SK-N-SH (cell line): Measurements from ENCODE around the gene ERC1. TPM values are rescaled to one million over a fixed set of nuclear protein-coding genes. Genes with fewer than 3 reads are reported as not detected.

Source experiments
- CTCF ChIA-PET: fragments of 300-600, 350-600 bp; formaldehyde crosslinking; extraction: SDS; loops from one replicate; lab custom pipeline; 2021; lab: Yijun Ruan, JAX
- POLR2A ChIA-PET: fragments of 350-600 bp; sonication (Branson Sonifier 250); formaldehyde crosslinking; extraction: SDS; loops from one replicate; lab custom pipeline; 2020; ENCODE audit warnings: antibody characterized with exemption, inconsistent platforms; lab: Yijun Ruan, JAX
- DNase-seq: peaks from one replicate; pipeline ENCODE4 v3.0.0; 2012
- H2AFZ ChIP-seq: fragments of 200-600 bp; sonication (generic); 2 replicates; pipeline ENCODE4 v1.8.1; 2016; ENCODE audit warnings: antibody characterized with exemption, mild to moderate bottlenecking, low read depth
- H3F3A ChIP-seq: fragments of 200-600 bp; sonication (generic); replicated peaks from 2 replicates; pipeline ENCODE3; 2016; ENCODE audit warnings: antibody characterized with exemption, mild to moderate bottlenecking; ENCODE audit not compliant: insufficient read depth
- H3K27ac ChIP-seq, 2 experiments: fragments of 200-500 bp in 1 of 2; fragments of 200-600 bp in 1 of 2; sonication (Bioruptor generic) in 1 of 2; sonication (generic), shearing (Covaris generic) in 1 of 2; 2 replicates each; pipeline versions ENCODE4 v1.5.1 to v1.6.1; 2014 to 2016; ENCODE audit warnings: low read depth in 2 of 2, inconsistent platforms in 1 of 2, low read length in 1 of 2, mild to moderate bottlenecking in 1 of 2, mixed read lengths in 1 of 2
- H3K27me3 ChIP-seq: fragments of 200-600 bp; sonication (generic), shearing (Covaris generic); 2 replicates; pipeline ENCODE4 v1.6.1; 2016; ENCODE audit warnings: mixed run types; ENCODE audit not compliant: insufficient read depth
- H3K36me3 ChIP-seq, 2 experiments: fragments of 200-500 bp in 1 of 2; fragments of 200-600 bp in 1 of 2; sonication (Bioruptor generic) in 1 of 2; sonication (generic) in 1 of 2; replicated peaks in 1 of 2; 2 replicates each; pipeline versions ENCODE3 to v1.5.1; 2014 to 2016; ENCODE audit warnings: low read length in 1 of 2, mild to moderate bottlenecking in 1 of 2; ENCODE audit not compliant: insufficient read depth in 2 of 2, control insufficient read depth in 1 of 2
- H3K4me1 ChIP-seq, 2 experiments: fragments of 200-500 bp in 1 of 2; fragments of 200-600 bp in 1 of 2; sonication (Bioruptor generic) in 1 of 2; sonication (generic), shearing (Covaris generic) in 1 of 2; 2 replicates each; pipeline versions ENCODE4 v1.5.1 to v1.6.1; 2014 to 2016; ENCODE audit warnings: low read depth in 1 of 2, low read length in 1 of 2, mixed run types in 1 of 2; ENCODE audit not compliant: insufficient read depth in 2 of 2, control insufficient read depth in 1 of 2
- H3K4me2 ChIP-seq: fragments of 200-600 bp; sonication (generic), shearing (Covaris generic); 2 replicates; pipeline ENCODE4 v1.6.1; 2017; ENCODE audit warnings: mixed run types
- H3K4me3 ChIP-seq, 2 experiments: fragments of 200-500 bp in 1 of 2; fragments of 200-600 bp in 1 of 2; sonication (Bioruptor generic) in 1 of 2; sonication (generic), shearing (Covaris generic) in 1 of 2; 2 replicates each; pipeline versions ENCODE4 v1.5.1 to v1.8.1; 2014 to 2016; ENCODE audit warnings: low read depth in 2 of 2, inconsistent platforms in 1 of 2, low read length in 1 of 2, mild to moderate bottlenecking in 1 of 2, mixed read lengths in 1 of 2, moderate library complexity in 1 of 2
- H3K79me2 ChIP-seq: fragments of 200-600 bp; sonication (generic); 2 replicates; pipeline ENCODE4 v1.8.1; 2017; ENCODE audit warnings: mild to moderate bottlenecking; ENCODE audit not compliant: insufficient read depth
- H3K9ac ChIP-seq: fragments of 200-600 bp; sonication (generic); 2 replicates; pipeline ENCODE4 v1.6.1; 2017; ENCODE audit warnings: mixed run types
- H3K9me2 ChIP-seq: fragments of 200-600 bp; sonication (generic); 2 replicates; pipeline ENCODE4 v1.6.1; 2017; ENCODE audit warnings: mixed run types
- H3K9me3 ChIP-seq: fragments of 200-600 bp; sonication (generic); 2 replicates; pipeline ENCODE4 v1.6.1; 2017; ENCODE audit warnings: mixed run types, mild to moderate bottlenecking, moderate library complexity
- H4K20me1 ChIP-seq: fragments of 200-600 bp; sonication (generic); 2 replicates; pipeline ENCODE4 v1.6.1; 2017; ENCODE audit warnings: mild to moderate bottlenecking, mixed run types; ENCODE audit not compliant: insufficient read depth
- EP300 ChIP-seq, 2 experiments: IDR thresholded peaks; 2 replicates each; pipeline versions ENCODE4 v1.4.0 to v1.6.1; 2012; ENCODE audit warnings: borderline replicate concordance in 1 of 2, low read depth in 1 of 2, low read length in 1 of 2
- FOXM1 ChIP-seq: IDR thresholded peaks from 2 replicates; pipeline ENCODE4 v1.4.0; 2012; ENCODE audit warnings: low read depth, mild to moderate bottlenecking
- MXI1 ChIP-seq: IDR thresholded peaks from 2 replicates; pipeline ENCODE4 v1.6.1; 2012; ENCODE audit warnings: mild to moderate bottlenecking, low read depth, low read length, improper control_type of control experiment
- POLR2AphosphoS5 ChIP-seq: IDR thresholded peaks from 2 replicates; pipeline ENCODE4 v1.6.1; 2012; ENCODE audit warnings: low read depth, low read length
- RAD21 ChIP-seq: IDR thresholded peaks from 2 replicates; pipeline ENCODE4 v1.6.1; 2012; ENCODE audit warnings: mild to moderate bottlenecking, low read length
- SMC3 ChIP-seq: IDR thresholded peaks from 2 replicates; pipeline ENCODE4 v1.6.1; 2012; ENCODE audit warnings: low read depth, low read length, improper control_type of control experiment
- TAF1 ChIP-seq: IDR thresholded peaks from 2 replicates; pipeline ENCODE4 v1.6.1; 2012; ENCODE audit warnings: low read depth, mild to moderate bottlenecking, low read length, moderate library complexity, borderline replicate concordance
- WGBS: methylation state at CpG from one replicate; pipeline ENCODE4 v1.1.6; 2017; ENCODE audit warnings: low lambda C conversion rate; 5-methylcytosine and 5-hydroxymethylcytosine counted together
- polyA plus RNA-seq, 3 experiments: library from polyadenylated mRNA; depleted of rRNA; stranded (reverse); fragments of >200 nt; gene quantifications; 2 replicates each; pipeline ENCODE4 v1.2.3, GENCODE V29; 2012
- TF ChIP-seq, protein P1 (sequence below): IDR thresholded peaks from 2 replicates; pipeline ENCODE4 v1.4.0; 2012; ENCODE audit warnings: low read depth, borderline replicate concordance

Gene ERC1
- polyA plus RNA-seq, 1 of the 3 experiments (the other 2 are of a cell fraction): 7.5 TPM

DNA sequence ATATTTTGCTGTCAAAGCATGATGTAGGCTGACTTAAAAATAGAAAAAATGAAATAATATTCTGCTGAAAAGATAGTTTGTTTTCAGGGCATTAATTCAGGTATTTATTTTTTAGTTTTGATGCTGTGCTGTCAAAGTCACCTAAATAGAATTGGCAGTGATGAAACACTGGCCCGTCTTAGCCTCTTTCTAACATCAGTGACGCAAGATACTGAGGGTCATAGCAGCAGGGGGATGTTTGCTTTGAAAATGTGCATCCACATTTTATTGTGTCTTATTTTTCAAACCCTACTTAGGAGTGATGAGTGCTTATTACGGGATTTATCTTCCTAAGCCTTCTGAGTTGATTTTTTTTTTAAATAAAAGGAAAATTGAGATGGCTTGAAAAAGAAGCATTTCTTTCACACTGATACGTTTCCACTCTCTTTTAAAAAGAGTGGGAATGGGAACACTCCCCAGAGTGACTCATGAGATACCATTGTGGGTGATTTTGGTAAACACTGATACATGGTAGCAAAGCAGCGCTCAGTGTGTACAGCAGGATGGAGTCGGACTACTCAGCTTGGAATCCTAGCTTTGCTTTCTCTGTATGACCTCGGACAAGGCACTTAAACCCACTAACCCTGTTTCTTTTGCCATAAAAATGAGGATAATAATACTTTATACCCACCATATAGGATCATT is 290.8 kb downstream of the ERC1 start:
- Histone ChIP-seq H3K4me3 (no peak overlapping the region), H2AFZ (no peak overlapping the region), H3K27ac (no peak overlapping the region), H3K9ac (no peak overlapping the region), H3K9me3 (no peaks in the 10 kb centered on the region), H3K4me2 (no peak overlapping the region), H3K79me2 (no peaks in the 10 kb centered on the region), H3K4me1 (peaks cover 7 to 19% of the 10 kb centered on the region in 2 experiments; a peak in 3 of 4 replicates), H3K9me2 (no peaks in the 10 kb centered on the region), H3F3A (no peaks in the 10 kb centered on the region), H3K36me3 (peaks cover 0 to 8% of the 10 kb centered on the region in 2 experiments), H4K20me1 (no peaks in the 10 kb centered on the region), H3K27me3 (no peaks in the 10 kb centered on the region)
- POLR2A ChIA-PET: no interaction called here
- TF ChIP-seq FOXM1: no peak
- DNase-seq: no peak
- 93% methylated on average over 7 of the region's 7 CpGs for WGBS
- CTCF ChIA-PET: interaction anchor here (0.7 to 1.5 kb wide), 2 partner anchors 40 to 69 kb away, joined by 3 to 4 read pairs; no protein-coding TSS in a partner anchor

DNA sequence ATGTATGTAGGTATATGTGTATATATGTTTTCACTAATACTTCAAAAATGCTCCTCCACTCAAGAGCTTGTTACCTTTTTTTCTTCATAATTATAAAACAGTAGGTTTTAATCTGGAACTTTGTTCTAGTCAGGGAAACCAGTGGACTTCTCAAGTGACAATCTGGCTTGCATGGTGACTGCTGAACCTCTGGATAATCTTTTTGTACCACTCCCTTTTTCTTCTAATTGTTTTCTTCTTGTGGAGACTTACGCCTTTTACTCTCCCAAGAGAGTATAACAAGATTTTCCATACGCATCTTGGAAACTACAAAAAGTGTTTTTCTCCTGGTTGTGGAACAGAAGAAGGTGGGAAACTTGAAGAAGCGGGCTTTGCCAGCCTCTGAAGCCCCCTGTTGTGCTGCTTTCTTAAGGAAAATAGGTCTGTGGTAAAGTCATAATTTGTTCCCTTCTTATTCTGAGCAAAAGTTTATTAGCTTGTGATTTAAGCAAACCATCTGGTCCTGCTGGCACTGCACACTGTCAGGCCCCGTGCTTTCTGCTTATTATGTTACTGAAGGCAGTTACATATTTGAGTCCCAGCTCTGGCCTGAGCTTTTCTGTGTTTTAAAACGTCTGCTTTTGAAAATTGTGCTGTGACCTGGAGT is 291.8 kb downstream of the ERC1 start:
- CTCF ChIA-PET: interaction anchor here (1.1 to 1.5 kb wide), 2 partner anchors 20 to 70 kb away, joined by 3 to 4 read pairs; no protein-coding TSS in a partner anchor

More for the DNA sequence above, 291.8 kb downstream of the ERC1 start:
- Histone ChIP-seq H3F3A (no peaks in the 10 kb centered on the region), H3K36me3 (peaks cover 0 to 8% of the 10 kb centered on the region in 2 experiments), H2AFZ (no peak overlapping the region), H4K20me1 (no peaks in the 10 kb centered on the region), H3K27ac (peak overlapping the region in 1 of 2 experiments; percentile 62; a peak in 2 of 4 replicates), H3K4me3 (no peak overlapping the region), H3K9ac (no peak overlapping the region), H3K79me2 (no peaks in the 10 kb centered on the region), H3K9me3 (no peaks in the 10 kb centered on the region), H3K4me1 (peaks cover 7 to 19% of the 10 kb centered on the region in 2 experiments; a peak in 3 of 4 replicates), H3K27me3 (no peaks in the 10 kb centered on the region), H3K4me2 (no peak overlapping the region), H3K9me2 (no peaks in the 10 kb centered on the region)
- DNase-seq: no peak
- 72% methylated on average over 5 of the region's 5 CpGs for WGBS
- TF ChIP-seq RAD21: no peak
- no peak for TF ChIP-seq POLR2AphosphoS5
- TF ChIP-seq MXI1: no peak
- TF ChIP-seq, protein P1, sequence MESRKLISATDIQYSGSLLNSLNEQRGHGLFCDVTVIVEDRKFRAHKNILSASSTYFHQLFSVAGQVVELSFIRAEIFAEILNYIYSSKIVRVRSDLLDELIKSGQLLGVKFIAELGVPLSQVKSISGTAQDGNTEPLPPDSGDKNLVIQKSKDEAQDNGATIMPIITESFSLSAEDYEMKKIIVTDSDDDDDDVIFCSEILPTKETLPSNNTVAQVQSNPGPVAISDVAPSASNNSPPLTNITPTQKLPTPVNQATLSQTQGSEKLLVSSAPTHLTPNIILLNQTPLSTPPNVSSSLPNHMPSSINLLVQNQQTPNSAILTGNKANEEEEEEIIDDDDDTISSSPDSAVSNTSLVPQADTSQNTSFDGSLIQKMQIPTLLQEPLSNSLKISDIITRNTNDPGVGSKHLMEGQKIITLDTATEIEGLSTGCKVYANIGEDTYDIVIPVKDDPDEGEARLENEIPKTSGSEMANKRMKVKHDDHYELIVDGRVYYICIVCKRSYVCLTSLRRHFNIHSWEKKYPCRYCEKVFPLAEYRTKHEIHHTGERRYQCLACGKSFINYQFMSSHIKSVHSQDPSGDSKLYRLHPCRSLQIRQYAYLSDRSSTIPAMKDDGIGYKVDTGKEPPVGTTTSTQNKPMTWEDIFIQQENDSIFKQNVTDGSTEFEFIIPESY: no peak
- no peak for TF ChIP-seq TAF1
- no peak for TF ChIP-seq SMC3
- TF ChIP-seq EP300 (IDR thresholded peaks at IDR 0.05; ENCODE audit: borderline replicate concordance in 1 of 2, low read depth in 1 of 2, low read length in 1 of 2): no peak
- POLR2A ChIA-PET: no interaction called here
